K562 (cell line): ENCODE measurements around the gene MED29. TPM values are rescaled to one million over a fixed set of nuclear protein-coding genes. Genes with fewer than 3 reads are reported as not detected.

Experiments
- ARID4B ChIP-seq: sonication (generic); formaldehyde crosslinking; IDR thresholded peaks from 2 replicates; pipeline ENCODE4 v1.8.0; 2022; ENCODE audit warnings: mild to moderate bottlenecking, missing genetic modification reagents
- CGGBP1 ChIP-seq: fragments of 250-450 bp; sonication (Bioruptor Pico); IDR thresholded peaks from 2 replicates; pipeline ENCODE4 v1.9.0; 2021; ENCODE audit warnings: mild to moderate bottlenecking
- CHAMP1 ChIP-seq: fragments of 450-650 bp; IDR thresholded peaks from 2 replicates; pipeline ENCODE4 v1.6.1; 2016; ENCODE audit warnings: mild to moderate bottlenecking
- HMG20B ChIP-seq: fragments of 250-450 bp; sonication (Bioruptor Pico); IDR thresholded peaks from 2 replicates; pipeline ENCODE4 v1.5.0; 2021; ENCODE audit warnings: mild to moderate bottlenecking
- ID3 ChIP-seq, 2 experiments: fragments of 250-450 bp in 1 of 2; fragments of 450-650 bp in 1 of 2; sonication (Bioruptor Pico) in 1 of 2; IDR thresholded peaks; 2 replicates each; pipeline versions ENCODE4 v1.6.1 to v1.8.0; 2016 to 2021; ENCODE audit warnings: mild to moderate bottlenecking in 2 of 2, moderate library complexity in 2 of 2, missing compliant biosample characterization in 1 of 2, missing genetic modification characterization in 1 of 2
- MAZ ChIP-seq, 2 experiments: fragments of 450-650 bp in 1 of 2; sonication (generic) in 1 of 2; formaldehyde crosslinking; IDR thresholded peaks in 1 of 2; conservative IDR thresholded peaks in 1 of 2; 2 replicates each; pipeline versions ENCODE4 v1.4.0 to v1.5.0; 2020; ENCODE audit warnings: mild to moderate bottlenecking in 1 of 2, missing genetic modification reagents in 1 of 2
- NFXL1 ChIP-seq: fragments of 450-650 bp; formaldehyde crosslinking; IDR thresholded peaks from 2 replicates; pipeline ENCODE4 v1.4.0; 2021; ENCODE audit warnings: mild to moderate bottlenecking
- NR2C1 ChIP-seq, 2 experiments: fragments of 450-650 bp; IDR thresholded peaks; 2 replicates each; pipeline ENCODE4 v1.6.1; 2017; ENCODE audit warnings: mild to moderate bottlenecking in 2 of 2, antibody characterized with exemption in 1 of 2, inconsistent platforms in 1 of 2, missing compliant biosample characterization in 1 of 2, missing genetic modification characterization in 1 of 2
- PREB ChIP-seq: sonication (generic); formaldehyde crosslinking; IDR thresholded peaks from 2 replicates; pipeline ENCODE4 v1.8.1; 2023; ENCODE audit warnings: mild to moderate bottlenecking, missing genetic modification reagents
- SAFB ChIP-seq: fragments of 200-400 bp; formaldehyde crosslinking; IDR thresholded peaks from 2 replicates; pipeline ENCODE4 v1.6.1; 2017; ENCODE audit warnings: low read depth, low read length, borderline replicate concordance
- SIRT6 ChIP-seq: IDR thresholded peaks from one replicate; pipeline ENCODE4 v1.6.1; 2012; ENCODE audit warnings: low read depth, mild to moderate bottlenecking, control low read depth, inconsistent platforms, low read length, moderate library complexity
- SRSF7 ChIP-seq: fragments of 200-400 bp; formaldehyde crosslinking; optimal IDR thresholded peaks from 2 replicates; pipeline ENCODE3; 2017; ENCODE audit warnings: mild to moderate bottlenecking, low read depth, low read length
- YY1 ChIP-seq, 3 experiments: IDR thresholded peaks; 2 replicates each; pipeline ENCODE4 v1.6.1; 2011; ENCODE audit warnings: low read length in 2 of 3, mild to moderate bottlenecking in 2 of 3, moderate library complexity in 2 of 3, borderline replicate concordance in 1 of 3, control low read depth in 1 of 3, low read depth in 1 of 3; ENCODE audit not compliant: insufficient read depth in 3 of 3, insufficient replicate concordance in 2 of 3, control insufficient read depth in 1 of 3, insufficient read length in 1 of 3; ENCODE audit errors: extremely low read depth in 1 of 3
- ZNF445 ChIP-seq: fragments of 250-450 bp; sonication (Bioruptor Pico); IDR thresholded peaks from 2 replicates; pipeline ENCODE4 v1.4.0; 2020; ENCODE audit warnings: low read depth, mild to moderate bottlenecking, moderate library complexity
- ZNF586 ChIP-seq: fragments of 450-650 bp; formaldehyde crosslinking; conservative IDR thresholded peaks from 2 replicates; pipeline ENCODE4 v1.4.0; 2020; ENCODE audit warnings: mild to moderate bottlenecking, moderate library complexity
- polyA plus RNA-seq, 8 experiments: library from polyadenylated mRNA; depleted of rRNA in 4 of 8; stranded (reverse) in 5 of 8; unstranded in 3 of 8; fragments of >200 nt; fragmentation: Nextera tagmentation in 2 of 8; fragmentation: Illumina TruSeq in 1 of 8; extraction: Ambion mirVana in 2 of 8; extraction: Trizol in 1 of 8; gene quantifications; 2 replicates each; pipeline versions ENCODE4 v1.2.1 to v1.2.3, GENCODE V29; 2011 to 2014; ENCODE audit warnings: inconsistent platforms in 1 of 8, missing spikeins in 1 of 8
- total RNA-seq, 7 experiments: library from RNA; depleted of rRNA in 6 of 7; stranded (reverse); fragments of >200 nt in 6 of 7; fragmentation: Illumina TruSeq in 2 of 7; extraction: Trizol in 2 of 7; gene quantifications; 2 replicates each; pipeline versions ENCODE4 v1.2.1 to v1.2.3, GENCODE V29; 2011 to 2021; ENCODE audit warnings: low replicate concordance in 1 of 7

The MED29 gene
- total and polyA plus RNA-seq, 9 of the 15 experiments (the other 6 are each of a cell fraction or from before 2014, with no cell fraction given), result 1.8 to 22.6 (median 12.4) TPM

- TF ChIP-seq ID3 (CRISPR knock-in tag; IDR thresholded peaks at IDR 0.05) (no peak), ID3 (tag; IDR thresholded peaks at IDR 0.05) (no peak), NR2C1 (IDR thresholded peaks at IDR 0.05) (0 out of 2 replicates have a peak, but pooled peaks have one; percentile 26), NR2C1 (tag; IDR thresholded peaks at IDR 0.05) (no peak), ARID4B (no peak; the same call in 1 of the 2 replicates), HMG20B (CRISPR knock-in tag) (no peak), NFXL1 (CRISPR knock-in tag) (no peak), SRSF7 (no peak), CHAMP1 (no peak; the same call in 1 of the 2 replicates), ZNF586 (CRISPR knock-in tag) (no peak), PREB (CRISPR knock-in tag) (peak; percentile 85; the same call in 1 of the 2 replicates), CGGBP1 (CRISPR knock-in tag) (no peak), SIRT6 (no peak), SAFB (no peak), MAZ (CRISPR knock-in tag; conservative IDR thresholded peaks at IDR 0.05 in 1 of 2, IDR thresholded peaks at IDR 0.05 in 1 of 2) (no peak; a peak in 2 of 4 replicates), ZNF445 (no peak), YY1 (IDR thresholded peaks at IDR 0.05; ENCODE audit: borderline replicate concordance in 1 of 3, control insufficient read depth in 1 of 3, extremely low read depth in 1 of 3, insufficient read depth in 3 of 3, insufficient read length in 1 of 3, insufficient replicate concordance in 2 of 3, low read depth in 1 of 3, low read length in 2 of 3) (peak in 1 of 3 experiments; percentile 2)
Observed at GRCh38 chr19:39411832-39412099, 20.6 kb downstream of the MED29 start (continued).
